Coronary artery (tissue), 2 donors: ENCODE data around the gene SLC35F4.

Source experiments
- DNase-seq: peaks from one replicate; pipeline ENCODE4 v3.0.0-alpha.2; 2017; ENCODE audit warnings: low spot score
- H3K27ac ChIP-seq, 2 donors: fragments of 200-600 bp; sonication (generic); one replicate each; pipeline ENCODE4 v1.5.1; 2016 to 2019
- H3K4me3 ChIP-seq: fragments of 200-600 bp; sonication (generic); 2 replicates; pipeline ENCODE4 v1.5.1; 2016; ENCODE audit warnings: mild to moderate bottlenecking, moderate library complexity
- TF ChIP-seq, protein P1 (sequence below): fragments of 200-600 bp; sonication (generic); IDR thresholded peaks from one replicate; pipeline ENCODE4 v1.5.1; 2019; ENCODE audit warnings: antibody characterized with exemption

Gene SLC35F4

DNA sequence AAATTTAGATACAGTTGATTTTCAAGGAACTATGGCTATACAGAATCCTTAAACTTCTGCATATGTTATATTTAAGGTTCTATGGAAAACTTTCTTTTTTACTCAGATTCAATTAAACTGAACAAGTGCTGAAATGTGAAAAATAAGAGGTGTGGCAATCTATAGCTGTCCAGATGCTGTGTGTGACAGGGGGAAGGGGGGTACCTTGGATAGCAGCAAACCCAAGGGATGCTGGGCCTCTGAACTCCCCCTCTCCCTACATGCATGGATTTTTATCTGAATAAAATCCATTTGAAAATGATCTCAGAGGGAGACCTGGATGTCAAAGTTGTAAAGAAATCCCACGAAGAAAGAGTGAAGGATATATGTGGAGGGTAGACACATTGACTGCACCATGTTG lies 289.4 kb downstream of the SLC35F4 start:
- TF ChIP-seq, protein P1, sequence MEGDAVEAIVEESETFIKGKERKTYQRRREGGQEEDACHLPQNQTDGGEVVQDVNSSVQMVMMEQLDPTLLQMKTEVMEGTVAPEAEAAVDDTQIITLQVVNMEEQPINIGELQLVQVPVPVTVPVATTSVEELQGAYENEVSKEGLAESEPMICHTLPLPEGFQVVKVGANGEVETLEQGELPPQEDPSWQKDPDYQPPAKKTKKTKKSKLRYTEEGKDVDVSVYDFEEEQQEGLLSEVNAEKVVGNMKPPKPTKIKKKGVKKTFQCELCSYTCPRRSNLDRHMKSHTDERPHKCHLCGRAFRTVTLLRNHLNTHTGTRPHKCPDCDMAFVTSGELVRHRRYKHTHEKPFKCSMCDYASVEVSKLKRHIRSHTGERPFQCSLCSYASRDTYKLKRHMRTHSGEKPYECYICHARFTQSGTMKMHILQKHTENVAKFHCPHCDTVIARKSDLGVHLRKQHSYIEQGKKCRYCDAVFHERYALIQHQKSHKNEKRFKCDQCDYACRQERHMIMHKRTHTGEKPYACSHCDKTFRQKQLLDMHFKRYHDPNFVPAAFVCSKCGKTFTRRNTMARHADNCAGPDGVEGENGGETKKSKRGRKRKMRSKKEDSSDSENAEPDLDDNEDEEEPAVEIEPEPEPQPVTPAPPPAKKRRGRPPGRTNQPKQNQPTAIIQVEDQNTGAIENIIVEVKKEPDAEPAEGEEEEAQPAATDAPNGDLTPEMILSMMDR, result no peak
- no peak for DNase-seq
- H3K4me3 ChIP-seq, result no peak overlapping the region
- no peak overlapping the region for H3K27ac ChIP-seq

DNA sequence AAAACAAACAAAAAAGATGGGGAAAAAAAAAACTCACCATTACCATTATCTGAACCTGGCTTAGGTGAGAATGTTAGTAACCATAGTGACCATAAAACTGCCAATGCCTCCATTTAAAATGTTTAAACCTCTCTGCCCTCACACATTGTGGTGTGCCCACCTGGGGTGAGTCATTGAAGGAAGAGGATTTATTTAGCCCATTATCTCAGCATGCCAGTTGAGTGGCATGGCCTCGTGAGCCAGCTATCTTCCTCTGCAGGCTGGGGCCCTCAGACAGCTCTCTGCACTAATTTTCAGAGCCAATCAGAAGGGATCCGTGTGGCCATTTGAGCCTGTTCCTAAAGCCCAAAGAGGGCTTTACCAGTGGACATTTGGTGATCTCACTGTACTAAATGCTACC lies 290.4 kb downstream of the SLC35F4 start:
- no peak for DNase-seq
- no peak overlapping the region for H3K27ac ChIP-seq
- TF ChIP-seq, protein P1, result no peak
- H3K4me3 ChIP-seq, result no peak overlapping the region

DNA sequence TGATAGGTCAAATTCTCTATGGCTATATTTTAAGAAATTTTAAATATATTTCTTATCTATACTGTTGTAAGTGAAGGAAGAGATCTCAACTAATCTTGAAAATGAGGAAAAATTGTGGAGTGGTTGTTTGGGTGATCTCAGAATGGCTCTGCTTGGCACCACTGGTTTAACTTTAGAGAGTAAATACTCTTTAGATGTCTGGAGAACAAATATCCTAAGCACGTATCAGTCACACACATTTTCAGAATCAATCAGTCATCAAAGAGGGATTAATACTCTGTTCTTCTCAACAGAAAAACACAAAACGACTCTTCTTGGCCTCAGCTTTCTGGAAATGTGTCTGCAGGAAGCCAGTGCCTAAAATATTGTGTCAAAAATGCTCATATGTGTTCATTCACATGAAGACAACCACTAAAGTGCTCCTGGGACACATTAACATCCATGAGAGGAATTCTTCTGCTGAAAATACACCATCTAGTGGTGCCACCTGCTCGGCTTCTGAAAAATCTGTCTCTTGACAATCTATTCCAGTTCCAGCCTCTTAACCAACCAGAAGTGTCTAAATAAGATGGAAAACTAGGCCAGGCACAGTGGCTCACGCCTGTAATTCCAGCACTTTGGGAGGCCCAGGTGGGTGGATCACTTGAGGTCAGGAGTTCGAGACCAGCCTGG lies 291.1 kb downstream of the SLC35F4 start:
- TF ChIP-seq, protein P1, result no peak
- Histone ChIP-seq H3K4me3 (no peak overlapping the region), H3K27ac (no peak overlapping the region)
- no peak for DNase-seq

DNA sequence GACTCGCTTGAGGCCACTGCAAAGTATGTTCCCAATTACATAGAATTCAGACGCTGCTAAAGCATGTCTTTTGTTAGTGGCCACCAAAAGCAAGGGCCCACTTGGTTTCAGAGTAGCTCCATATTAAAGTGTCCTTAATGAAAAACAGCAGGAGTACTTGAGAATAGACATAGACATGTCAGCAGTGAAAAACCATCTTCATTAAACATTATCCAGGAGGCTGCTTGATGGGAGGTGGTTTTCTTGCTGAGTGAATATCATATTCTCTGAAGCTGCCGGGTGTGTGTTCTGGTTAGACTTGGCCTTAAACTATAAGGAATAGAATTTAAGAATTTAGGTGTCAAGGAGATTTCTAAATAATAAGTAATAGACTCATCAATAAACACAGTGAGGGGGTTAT lies 292.7 kb downstream of the SLC35F4 start:
- Histone ChIP-seq H3K4me3 (no peak overlapping the region), H3K27ac (no peak overlapping the region)
- DNase-seq, result no peak
- TF ChIP-seq, protein P1, result no peak

DNA sequence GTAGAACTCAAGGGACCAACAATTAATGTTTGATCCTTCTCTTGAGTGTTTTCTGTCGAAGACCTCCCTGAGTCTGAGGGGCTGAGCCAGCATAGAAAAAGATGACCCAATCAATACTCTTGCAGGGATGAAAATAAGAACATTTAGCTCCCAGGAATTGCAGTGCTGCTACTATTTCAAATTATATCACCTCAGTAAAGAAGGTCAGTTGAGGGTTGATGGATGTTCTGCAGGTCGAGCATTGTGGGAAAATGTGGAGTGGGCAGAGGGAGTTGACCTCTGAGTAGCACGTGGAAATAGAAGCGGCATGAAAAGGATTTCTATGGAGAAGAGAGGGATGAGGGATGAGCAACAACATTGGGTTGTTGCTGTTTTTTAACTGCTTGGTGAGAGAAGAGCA lies 297.3 kb downstream of the SLC35F4 start:
- no peak overlapping the region for H3K4me3 ChIP-seq
- H3K27ac ChIP-seq, result no peak overlapping the region
- TF ChIP-seq, protein P1, result no peak
- no peak for DNase-seq

DNA sequence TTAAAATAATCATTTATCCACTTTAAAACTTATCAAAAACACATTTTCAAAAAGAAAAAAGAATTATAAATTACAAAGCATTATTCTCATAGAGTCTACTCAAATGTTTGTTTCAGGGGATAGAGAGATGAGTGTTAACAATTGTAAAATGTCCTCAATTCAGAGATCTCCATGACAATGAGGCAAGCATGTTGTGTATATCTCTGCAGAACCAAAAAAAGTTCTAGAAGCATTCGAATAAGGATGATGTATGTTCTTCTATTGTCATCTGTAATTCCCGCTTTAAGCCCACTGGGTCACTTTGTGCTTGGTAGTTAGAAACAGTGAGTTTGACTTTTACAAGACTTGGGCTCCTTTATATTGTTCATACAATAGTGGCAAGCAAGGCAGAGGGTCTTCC lies 298.7 kb downstream of the SLC35F4 start:
- Histone ChIP-seq H3K27ac (no peak overlapping the region), H3K4me3 (no peak overlapping the region)
- TF ChIP-seq, protein P1, result no peak
- no peak for DNase-seq

- no peak overlapping the region for H3K4me3 ChIP-seq
Observed at GRCh38 chr14:57560681-57561080, 305.2 kb downstream of the SLC35F4 start.

More at GRCh38 chr14:57560681-57561080, 305.2 kb downstream of the SLC35F4 start:
- TF ChIP-seq, protein P1, result no peak
- DNase-seq, result no peak
- H3K27ac ChIP-seq, result no peak overlapping the region
